OCI-LY3 (cell line): Measurements from ENCODE around the gene TBC1D32.

Experiments used
- CTCF ChIP-seq: fragments of 200-600, 300-600 bp; sonication (generic); IDR thresholded peaks from 2 replicates; pipeline ENCODE4 v1.5.1; 2014; ENCODE audit warnings: antibody characterized with exemption, low read length, low read depth
- EZH2phosphoT487 ChIP-seq: fragments of 200-600 bp; shearing (Covaris generic); IDR thresholded peaks from 2 replicates; pipeline ENCODE4 v1.6.1; 2018; ENCODE audit warnings: antibody characterized with exemption, mixed run types, low read depth

DNA sequence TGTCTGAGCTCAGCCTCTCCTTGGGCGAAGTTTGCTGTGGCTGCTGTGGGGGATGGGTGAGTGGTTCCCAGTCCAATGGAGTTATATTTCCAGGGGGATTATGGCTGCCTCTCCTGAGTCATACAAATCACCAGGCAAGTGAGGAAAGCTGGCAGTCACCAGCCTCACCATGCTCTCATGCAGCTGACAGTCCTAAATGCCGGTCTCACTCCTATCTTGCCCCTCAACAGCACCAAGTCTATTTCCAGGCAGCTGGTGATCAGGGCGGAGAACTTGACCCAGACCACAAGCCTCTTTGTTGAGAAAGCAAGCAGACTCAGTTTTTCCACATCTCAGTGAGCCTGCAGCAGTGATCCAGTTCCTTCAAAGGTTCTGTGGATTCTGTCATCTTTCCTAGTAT, 98.9 kb downstream of the TBC1D32 start:
- TF ChIP-seq CTCF (no peak), EZH2phosphoT487 (no peak)
